Germinal center (tissue), 1 donor: Measurements from ENCODE around the gene RTL9.
"Not testable (repeated sequence)": the region's sequence is repeated elsewhere in the genome, so short reads cannot be mapped to it uniquely, and the experiment has no call there.

Experiments used
- DNase-seq: peaks from one replicate; pipeline ENCODE4 v3.0.0; 2012; ENCODE audit warnings: mixed read lengths, low spot score

The RTL9 gene

DNA sequence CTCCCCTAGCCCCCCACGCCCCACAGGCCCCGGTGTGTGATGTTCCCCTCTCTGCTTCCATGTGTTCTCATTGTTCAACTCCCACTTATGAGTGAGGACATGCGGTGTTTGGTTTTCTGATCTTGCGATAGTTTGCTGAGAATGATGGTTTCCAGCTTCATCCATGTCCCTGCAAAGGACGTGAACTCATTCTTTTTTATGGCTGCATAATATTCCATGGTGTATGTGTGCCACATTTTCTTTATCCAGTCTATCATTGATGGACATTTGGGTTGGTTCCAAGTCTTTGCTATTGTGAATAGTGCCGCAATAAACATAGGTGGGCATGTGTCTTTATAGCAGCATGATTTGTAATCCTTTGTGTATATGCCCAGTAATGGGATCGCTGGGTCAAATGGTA, 47.6 kb downstream of the RTL9 start:
- DNase-seq, result not testable (repeated sequence)

DNA sequence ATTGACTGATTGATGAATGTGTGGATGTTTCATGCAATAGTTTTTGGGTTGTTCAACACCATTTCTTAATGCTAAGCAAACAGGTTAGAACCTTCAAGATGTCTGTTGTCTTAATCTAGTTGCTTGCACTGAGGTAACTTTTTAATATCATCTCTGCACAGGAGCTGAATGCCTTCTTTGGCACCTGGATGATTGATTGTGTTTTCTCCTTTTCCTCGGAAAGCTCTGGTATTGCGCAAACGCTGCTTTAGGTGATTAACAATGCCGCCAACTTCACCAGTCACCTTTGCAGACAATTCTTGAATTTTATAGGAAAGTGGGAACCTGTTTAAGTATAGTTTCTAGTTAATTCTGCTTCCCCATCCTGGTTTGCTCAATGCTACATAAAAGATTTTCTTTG, 48.2 kb downstream of the RTL9 start:
- no peak for DNase-seq

DNA sequence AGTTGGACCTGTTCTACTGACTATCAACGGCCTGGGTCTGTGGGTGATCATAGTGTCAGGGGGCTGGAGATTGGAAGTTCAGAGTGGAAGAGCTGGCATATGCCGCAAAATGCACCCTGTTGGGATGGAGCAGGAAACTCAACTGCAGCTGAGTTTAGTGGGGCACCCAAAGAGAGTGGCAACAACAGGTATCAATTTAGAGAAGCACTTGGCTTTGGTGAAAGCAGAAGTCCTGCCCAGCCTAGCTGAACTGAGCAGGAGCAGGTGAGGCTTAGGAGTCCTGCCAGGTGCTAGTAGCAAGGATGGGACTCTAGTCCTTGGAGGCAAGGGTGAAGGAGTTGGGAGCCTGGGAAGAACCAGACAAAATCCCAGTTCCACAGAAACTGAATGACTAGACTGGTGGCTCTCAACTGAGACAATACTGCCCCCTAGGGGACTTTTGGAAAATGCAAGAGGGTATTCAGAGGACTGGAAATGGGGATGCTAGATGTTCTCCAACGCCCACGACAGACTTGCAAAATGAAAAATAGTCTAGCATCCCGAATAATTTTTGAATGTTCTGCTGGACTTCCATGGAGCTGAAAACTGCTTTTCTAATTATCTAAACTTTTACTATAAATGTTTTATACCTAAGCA, 49.4 kb downstream of the RTL9 start:
- DNase-seq, result peak; percentile 12
